HG03060 (cell line): Measurements from ENCODE around the gene BRF1.

Experiments
- ATAC-seq: cut with Tn5 transposase; IDR thresholded peaks from one replicate; pipeline ENCODE4 v1.9.1; 2021; ENCODE audit warnings: low read depth, moderate number of reproducible peaks; ENCODE audit not compliant: unreplicated experiment

Gene BRF1

GRCh38 chr14:105163040-105163742 lies 137.6 kb downstream of the BRF1 start:
- no peak for ATAC-seq

GRCh38 chr14:105162669-105162979 lies 138.2 kb downstream of the BRF1 start:
- no peak for ATAC-seq

GRCh38 chr14:105161964-105162668 lies 138.7 kb downstream of the BRF1 start:
- ATAC-seq, result no peak

- ATAC-seq, result no peak
Observed at GRCh38 chr14:105161309-105161708, 139.5 kb downstream of the BRF1 start.

- no peak for ATAC-seq
Observed at GRCh38 chr14:105160776-105161175, 140.0 kb downstream of the BRF1 start.

GRCh38 chr14:105159344-105159743 lies 141.5 kb downstream of the BRF1 start:
- ATAC-seq, result no peak
